Measurements from ENCODE around the gene NAA16.
A peak's percentile ranks its signal among the peaks of the same experiment; 100 is the strongest.
"Not testable (repeated sequence)": the region's sequence is repeated elsewhere in the genome, so short reads cannot be mapped to it uniquely, and the experiment has no call there.

NAA16 gene

DNA sequence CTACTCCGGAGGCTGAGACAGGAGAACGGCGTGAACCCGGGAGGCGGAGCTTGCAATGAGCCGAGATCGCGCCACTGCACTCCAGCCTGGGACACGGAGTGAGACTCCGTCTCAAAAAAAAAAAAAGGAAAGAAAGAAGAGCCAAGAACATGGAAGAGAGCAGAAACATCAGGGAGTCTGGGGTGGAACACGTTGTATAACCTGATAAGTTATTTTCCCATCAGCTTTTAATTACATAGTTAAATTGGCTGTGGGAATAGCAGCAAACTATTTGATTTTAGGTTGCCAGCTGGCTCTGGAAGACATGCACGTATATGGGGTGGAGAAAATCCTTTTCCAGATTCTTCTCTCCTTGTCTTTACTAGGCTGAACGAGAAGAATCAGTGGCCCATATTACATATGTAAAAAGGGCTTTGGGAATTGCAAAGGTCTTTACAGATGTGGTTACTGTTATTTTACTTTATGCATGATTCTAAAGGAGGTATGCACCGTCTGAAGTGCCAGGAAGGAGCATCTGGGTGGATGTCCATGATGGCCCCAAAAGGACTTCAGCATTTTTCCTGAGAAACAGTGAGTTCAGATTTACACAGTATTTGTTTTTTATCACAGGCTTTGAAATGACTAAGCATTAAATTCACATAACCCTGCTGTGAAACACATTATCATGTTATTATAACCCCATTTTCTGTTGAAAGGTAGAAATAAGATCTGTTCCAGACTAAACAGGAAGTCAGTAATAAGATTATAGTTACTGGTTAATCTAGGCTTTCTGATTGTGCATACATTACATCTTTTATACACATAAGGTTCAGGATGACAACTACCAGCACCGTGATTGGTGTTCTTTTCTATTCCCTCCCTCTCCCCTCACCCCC is 4.6 kb upstream of the NAA16 start:
- DNase-seq: no peak

DNA sequence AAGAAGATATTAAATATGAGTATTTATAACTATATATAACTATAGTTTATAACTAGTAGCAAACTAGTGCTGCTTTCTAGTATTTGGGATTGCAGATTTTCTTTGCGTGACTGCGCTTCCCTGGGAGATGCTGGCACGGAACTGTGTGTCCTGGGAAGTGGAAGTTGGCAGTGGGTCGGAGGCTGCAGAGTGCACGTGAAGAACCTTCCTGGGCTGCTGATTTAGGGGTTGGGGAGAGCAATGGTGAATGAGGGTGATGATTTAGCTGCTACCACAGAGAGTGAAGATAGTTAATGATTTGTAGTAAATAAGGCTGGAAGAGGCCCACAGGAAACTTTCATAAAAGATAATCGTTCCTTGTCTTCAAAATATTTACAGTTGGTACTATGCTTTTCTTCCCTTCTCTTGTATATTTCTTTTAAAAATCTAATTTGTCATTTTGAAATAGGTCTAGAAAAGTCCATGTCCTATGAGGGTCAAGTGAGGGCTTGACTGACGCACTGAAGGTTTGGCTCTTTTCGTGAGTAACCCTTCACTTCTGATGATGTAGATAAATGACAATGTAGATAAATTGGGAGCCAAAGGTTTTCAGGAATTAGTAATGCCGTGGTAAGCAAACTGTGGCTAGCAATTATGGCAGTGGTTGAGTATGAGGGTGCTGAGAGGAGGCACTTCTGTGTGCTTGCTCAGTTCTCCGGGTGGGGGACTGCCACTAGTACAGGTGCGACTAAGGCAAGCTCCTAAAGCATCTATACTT is 3.0 kb upstream of the NAA16 start:
- no peak for DNase-seq

DNA sequence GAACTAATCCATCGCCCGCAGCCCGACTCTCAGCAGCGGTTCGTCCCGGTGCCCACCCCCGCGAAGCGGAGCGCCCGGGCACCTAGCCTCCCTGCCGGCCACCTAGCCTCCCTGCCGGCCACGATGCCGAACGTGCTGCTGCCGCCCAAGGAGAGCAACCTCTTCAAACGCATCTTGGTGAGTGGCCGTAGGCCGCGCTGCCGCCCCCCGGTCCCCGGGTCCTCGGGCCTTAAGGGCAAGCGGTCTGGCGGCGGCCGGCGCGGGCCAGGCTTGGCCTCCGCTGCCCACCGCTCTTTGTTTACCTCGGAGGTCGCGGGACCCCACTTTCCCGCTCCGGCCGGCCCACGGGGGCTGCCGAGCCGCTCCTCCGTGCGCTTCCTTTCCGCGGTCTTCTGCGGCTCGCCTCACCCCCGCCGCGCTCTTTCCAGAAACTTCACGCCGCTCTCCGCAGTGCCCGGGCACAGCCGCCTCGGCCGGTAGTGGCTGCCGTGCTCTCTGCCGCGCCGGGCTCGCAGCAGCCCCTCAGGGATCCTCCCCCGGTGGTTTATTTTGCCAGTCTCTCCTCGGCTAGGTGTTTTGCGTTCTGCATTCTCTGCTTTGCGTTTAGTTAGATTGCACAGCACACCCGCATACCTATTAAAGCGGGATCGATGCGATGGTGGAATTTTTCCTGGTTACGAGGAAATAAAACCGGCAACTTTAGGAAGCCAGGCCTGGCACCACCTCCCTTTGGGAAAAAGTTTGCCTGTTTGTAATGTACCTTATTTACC is 524 bp downstream of the NAA16 start:
- DNase-seq: peak; percentile 10 to 34

DNA sequence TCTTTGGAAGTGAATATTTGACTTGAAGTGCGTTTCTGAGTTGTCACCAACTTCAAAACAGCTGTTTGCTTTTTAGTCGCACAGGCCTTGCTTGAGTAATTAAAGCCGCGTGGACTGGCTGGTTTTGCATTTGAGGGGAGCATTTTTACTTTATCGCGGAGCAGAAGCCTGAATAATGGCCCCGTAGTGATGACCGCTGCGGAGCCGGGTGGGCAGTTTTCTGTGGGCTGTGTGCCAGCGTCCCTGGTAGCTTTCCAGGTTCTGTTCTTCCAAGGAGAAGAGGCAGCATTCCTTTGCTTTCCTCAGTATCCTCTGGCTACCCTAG is 1.1 kb downstream of the NAA16 start:
- DNase-seq: peak; percentile 17 to 29

DNA sequence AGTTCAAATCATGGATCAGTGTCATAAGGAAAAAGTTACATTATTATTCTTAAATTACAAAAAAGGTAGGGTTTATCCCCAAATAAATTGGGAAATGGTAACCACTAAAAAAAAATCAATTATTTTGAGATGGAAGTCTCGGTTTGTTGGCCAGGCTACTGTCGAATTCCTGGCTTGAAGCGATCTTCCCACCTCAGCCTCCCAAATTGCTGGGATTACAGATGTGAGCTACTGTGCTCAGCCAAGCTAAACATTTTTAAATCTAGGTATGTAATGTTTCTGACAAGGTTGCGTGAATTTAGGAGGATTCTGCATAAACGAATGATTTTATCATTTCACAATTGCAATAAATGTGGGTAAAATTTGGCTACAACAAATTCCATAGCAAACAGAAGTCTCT is 2.0 kb downstream of the NAA16 start:
- DNase-seq: no peak

DNA sequence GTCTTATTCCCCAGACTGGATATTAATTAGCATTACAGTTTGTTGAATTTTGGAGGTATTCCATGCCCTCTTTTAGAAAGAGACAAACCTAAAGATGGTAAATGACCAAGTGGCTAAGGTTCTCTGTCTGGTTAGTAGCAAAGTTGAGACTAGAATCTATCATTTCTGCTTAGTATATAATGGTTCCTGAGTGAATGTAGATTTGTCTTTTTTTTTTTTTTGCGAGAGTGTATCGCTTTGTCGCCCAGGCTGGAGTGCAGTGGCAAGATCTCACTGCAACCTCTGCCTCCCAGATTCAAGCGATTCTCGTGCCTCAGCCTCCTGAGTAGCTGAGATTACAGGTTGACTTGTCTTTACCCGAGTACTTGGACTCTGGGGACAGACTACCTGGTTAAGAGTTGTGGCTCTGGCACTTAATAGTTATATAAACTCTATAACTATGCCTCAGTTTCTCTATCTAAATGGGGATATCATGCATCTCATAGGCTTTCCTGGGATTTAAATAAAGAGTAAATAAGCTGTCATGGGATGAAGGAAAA is 2.7 kb downstream of the NAA16 start:
- no peak for DNase-seq

DNA sequence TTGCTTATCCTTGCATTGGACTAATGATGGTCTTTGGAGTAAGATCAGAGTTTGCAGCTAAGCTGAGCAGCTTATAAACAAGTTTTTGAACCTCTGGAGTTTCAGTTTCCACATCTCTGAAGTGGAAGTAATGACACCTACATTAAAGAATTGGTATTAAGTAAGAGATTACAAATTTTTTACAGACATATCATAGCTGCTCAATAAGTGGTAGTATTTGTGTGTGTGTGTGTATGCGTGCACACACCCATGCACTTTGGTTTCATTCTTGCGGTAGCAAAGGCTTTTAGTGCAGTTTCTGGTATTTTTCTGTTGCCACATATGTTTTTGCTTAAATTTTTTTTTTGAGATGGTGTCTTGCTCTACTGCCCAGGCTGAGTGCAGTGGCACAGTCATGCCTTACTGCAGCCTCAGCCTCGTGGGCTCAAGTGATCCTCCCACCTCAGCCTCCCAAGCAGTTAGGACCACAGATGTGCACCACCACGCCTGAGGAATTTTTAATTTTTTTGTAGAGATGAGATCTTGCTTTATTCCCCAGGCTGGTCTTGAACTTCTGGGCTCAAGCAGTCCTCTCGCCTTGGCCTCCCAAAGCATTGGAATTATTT is 4.5 kb downstream of the NAA16 start:
- DNase-seq: peak in 1 of 2 donors; percentile 18

DNA sequence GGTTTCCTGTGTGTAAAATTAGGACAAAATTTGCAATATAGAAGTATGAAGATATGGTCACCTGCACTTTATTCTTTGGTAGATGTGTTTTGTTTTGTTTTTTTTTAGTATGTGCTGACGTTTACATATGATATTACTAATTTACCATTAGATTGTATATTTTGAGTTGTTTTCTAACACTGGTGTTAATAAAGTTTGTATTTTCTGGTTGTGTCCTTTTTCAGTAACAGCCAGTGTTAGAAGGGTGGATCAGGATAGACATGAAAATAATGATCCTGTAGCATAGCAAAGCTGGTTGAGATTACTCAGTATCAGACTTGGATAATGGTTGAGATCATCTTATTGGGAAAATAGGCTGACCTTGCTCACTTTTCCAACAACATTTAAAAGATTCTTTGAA is 6.2 kb downstream of the NAA16 start:
- DNase-seq: no peak

DNA sequence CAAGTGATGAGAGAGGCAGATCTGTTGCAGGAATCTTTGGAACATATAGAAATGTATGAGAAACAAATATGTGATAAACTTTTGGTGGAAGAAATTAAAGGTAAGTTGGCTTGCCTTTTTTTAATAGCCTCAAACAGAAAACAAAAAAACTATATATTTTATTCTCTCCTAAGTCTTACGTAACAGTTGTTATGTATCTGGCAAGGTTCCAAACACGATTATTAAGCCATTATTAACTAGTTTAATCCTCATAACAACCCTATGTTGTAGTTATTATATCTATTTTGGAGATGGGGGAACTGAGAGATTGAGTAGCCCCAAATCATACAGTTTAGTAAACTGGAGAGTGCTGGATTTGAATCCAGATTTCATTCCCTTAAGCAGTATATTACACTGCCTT is 14.7 kb downstream of the NAA16 start:
- no peak for DNase-seq

DNA sequence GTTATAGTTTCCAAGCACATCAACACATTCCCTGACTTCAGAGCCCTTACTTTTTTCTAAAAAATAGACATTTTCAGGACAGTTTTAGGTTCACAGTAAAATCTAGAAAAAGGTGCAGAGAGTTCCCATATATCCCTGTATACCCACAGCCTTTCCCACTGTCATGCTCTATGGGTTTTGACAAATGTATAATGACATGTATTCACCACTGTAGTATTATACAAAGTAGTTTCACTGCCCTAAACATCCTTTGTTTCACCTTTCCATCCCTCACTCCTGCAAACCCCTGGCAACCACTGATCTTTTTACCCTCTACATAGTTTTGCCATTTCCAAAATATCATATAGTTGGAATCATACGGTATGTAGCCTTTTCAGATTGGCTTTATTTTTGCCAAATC is 15.6 kb downstream of the NAA16 start:
- DNase-seq: no peak

DNA sequence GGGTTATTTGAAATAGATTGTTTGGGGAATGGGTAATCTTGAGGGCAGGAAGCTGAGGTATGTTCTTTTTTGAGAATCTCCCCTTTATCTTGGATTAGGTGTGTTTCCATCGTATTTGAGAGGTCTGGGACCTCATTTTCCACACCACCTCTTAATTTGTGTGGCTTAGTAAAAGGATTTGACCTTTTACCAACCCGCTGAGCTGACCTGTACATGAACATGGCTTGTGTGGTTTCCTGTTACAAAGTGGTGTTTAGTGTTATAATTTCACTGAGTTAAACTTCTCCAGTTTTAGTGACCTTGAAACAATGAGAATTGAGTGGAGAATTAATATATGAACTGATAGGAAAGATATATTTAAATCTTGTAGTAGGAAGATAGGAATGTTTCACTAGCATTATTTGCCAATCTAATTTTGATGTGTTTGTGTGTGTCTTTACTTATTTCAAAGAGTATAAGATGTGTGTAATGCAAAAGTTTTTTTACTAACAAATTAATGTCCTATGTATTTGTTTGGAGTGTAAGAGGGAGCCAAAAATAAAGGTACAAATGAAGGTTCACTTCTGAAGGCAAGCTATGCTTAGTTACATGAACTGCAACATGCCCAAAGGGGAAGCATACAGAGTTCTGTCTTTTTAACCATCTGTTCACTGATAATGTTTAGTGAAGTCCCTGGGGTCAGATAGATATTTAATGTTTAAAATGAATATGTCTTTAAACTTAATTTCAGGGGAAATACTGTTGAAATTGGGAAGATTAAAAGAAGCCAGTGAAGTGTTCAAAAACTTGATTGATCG is 17.1 kb downstream of the NAA16 start:
- DNase-seq: no peak

DNA sequence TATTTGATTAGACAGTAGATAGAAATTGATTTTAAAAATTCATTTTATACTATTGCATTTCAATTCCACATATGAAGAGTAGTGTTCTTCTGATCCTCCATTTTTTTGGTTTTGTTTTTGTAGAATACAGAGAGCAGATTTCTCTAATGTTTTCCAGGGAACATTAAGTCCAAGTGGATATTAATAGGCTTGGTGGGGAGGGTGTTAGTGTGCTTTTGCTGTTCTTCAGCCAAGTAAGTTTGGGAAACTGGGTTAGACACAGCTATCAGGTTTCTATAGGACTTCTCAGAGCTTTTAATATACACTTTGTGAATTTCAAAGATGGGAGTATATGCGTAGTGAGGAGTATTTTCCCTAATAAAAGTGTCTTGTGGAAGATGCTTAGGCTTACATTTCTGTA is 21.8 kb downstream of the NAA16 start:
- no peak for DNase-seq

DNA sequence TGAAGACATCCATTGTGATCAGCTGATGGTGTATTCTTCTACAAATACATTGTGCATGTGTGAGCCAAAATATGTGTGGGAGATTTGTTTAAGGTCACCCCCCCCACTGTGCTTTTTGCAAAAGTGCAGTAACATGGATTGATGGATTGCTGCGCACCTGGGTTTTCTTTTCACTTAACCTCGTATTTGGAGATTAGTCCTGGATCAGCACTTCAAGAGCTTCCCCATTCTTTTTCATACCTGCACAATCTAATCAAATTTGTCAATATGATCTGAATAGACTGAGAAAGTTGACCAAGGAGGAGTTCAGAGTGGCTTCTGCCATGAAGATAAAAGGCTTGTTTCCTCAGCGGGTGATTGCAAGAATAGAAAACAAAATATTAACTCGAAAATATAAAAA is 23.7 kb downstream of the NAA16 start:
- no peak for DNase-seq

DNA sequence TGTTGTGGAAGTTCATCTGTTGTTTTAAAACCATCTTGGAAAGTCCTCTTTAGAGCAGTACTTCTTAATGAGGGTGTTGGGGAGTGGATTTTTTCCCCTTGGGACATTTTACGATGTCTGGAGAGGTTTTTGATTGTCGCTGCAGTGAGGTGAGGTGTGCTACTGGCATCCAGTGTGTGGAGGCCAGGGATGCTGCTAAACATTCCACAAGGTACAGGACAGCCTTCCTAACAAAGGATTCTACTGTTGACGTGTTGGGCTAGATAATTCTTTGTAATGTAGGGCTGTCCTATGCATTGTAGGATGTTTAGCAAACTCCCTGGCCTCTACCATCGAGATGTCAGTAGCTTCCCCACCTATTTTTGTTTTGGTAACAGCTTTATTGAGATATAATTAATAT is 33.3 kb downstream of the NAA16 start:
- DNase-seq: no peak

DNA sequence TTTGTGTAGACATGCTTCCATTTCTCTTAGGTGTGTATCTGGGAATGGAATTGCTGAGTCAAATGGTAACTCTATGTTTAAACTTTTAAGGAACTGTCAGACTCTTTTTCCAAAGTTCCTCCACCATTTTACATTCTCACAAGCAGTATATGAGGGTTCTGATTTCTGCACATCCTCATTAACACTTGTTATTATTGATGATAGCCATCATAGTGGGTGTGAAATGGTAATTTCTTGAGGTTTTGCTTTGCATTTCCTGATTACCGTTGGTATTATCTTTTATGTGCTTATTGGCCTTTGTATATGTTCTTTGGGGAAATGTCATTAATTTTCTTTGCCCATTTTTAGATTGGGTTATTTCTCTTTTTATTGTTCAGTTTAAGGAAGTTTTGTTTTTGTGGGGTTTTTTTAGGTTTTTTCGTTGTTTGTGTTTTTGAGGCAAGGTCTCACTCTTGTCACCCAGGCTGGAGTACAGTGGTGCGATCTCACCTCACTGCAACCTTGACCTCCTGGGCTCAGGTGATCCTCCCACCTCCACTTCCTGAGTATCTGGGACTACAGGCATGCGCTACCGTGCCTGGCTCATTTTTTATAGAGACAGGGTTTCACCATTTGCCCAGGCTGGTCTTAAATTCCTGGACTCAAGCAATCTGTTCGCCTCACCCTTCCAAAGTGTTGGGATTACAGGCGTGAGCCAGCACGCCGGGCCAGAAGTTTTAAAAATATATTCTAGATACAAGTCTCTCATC is 34.3 kb downstream of the NAA16 start:
- DNase-seq: no peak

DNA sequence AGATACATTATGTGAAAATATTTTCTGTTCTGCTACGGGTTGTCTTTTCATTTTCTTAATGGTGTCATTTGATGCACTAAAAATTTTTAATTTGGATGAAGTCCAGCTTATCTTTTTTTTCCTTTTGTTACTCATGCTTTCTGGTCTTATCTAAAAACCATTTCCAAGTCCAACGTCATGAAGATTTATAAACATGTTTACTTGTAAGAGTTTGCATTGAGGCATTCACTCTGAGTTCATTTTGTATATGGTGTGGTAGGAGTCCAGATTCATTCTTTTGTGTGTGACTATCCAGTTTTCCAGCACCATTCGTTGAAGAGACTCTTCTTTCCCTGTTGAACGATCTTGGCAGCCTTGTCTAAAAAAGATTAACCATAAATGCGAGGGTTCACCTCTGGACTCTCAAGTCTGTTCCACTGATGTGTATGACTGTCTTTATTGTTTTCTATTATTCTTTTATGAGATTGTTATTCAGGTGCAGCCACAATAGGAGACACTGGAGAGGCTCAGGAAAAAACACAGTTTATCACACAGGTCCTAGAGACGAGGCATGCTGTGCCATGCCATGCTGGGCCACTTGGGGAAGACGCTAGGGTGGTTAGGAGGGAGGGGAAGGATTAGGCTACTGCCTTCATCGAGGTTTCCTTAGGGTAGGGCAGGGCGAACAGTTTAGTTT is 35.0 kb downstream of the NAA16 start:
- DNase-seq: no peak

DNA sequence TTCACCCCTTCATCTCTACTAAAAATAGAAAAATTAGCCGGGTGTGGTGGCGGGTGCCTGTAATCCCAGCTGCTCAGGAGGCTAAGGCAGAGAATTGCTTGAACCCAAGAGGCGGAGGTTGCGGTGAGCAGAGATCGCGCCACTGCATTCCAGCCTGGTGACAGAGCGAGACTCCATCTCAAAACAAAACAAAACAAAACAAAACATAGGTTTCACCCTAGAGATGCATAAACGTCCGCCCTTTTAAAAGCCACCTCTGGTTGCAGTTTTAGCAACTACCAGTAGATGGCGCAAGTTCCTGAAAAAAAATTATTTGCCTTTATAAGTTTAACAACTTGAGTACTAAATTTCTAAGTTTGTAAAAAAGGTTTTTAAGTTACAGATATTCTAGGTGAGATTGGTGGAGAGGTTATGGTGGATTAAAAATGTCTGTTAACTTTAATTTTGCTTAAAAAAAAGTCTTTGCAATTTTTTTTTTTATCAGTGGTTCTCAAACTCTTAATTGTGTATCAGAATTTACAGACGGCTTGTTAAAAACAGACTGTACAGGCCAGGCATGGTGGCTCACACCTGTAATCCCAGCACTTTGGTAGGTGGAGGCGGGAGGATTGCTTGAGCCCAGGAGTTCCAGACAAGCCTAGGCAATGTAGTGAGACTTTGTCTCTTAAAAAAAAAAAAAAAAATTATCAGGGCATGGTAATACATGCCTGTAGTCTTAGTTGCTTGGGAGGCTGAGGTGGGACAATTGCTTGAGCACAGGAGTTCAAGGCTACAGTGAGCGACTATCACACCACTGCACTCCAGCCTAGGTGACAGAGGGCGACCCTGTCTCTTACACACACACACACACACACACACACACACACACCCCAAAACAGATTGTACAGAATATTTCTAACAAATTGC is 42.1 kb downstream of the NAA16 start:
- DNase-seq: peak; percentile 25 to 91

DNA sequence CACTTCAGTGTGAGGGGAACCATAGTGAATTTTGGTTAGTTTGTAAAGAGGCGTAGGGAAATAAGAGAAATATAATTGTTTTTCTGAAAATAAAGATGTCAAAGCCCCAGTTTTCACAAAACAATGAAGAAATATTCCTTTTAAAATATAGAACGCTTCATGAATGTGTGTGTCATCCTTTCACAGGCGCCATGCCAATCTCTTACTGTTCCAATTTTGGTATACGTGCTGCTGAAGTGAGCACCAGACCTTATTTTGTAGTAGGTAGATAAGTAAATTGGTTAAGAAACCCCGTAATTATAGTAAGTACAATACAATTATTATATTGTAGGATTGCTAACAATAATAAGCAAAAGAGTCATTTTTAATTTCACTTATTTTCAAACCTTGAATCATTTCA is 43.3 kb downstream of the NAA16 start:
- DNase-seq: no peak

DNA sequence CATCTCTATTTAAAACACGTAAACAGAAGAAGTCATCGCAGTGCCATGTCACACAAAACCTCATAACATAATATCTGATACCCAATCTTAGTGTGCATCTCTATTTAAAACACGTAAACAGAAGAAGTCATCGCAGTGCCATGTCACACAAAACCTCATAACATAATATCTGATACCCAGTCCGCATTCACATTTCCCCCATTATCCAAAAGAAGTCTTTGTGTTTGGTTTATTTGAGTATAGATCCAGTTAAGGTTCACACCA is 45.2 kb downstream of the NAA16 start:
- not testable (repeated sequence) for DNase-seq

DNA sequence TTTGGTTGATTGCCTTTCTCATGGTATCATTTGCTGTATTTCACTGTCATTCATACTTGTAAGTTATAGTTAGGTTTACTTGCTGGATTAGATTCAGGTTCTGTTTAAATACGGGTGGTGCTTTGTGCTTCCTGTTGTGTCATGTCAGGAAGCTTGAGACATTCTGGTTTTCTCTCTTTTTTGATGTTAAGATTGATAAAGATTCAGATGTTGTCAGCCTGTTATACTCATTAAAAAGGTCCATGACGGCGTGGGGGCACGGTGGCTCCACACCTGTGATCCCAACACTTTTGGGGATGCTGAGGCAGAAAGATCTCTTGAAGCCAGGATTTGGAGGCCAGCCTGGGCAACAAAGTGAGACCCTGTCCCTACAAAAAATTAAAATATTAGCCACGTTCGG is 45.7 kb downstream of the NAA16 start:
- peak in 1 of 2 donors; percentile 16 for DNase-seq
